IMR-90 (cell line): Measurements from ENCODE around the gene DOK3.

Experiments used
- CEBPB ChIP-seq: IDR thresholded peaks from 2 replicates; pipeline ENCODE4 v1.6.1; 2012; ENCODE audit warnings: low read depth, low read length, improper control_type of control experiment
- CHD1 ChIP-seq: IDR thresholded peaks from 2 replicates; pipeline ENCODE4 v1.6.1; 2012; ENCODE audit warnings: low read depth, low read length, improper control_type of control experiment
- FOS ChIP-seq: fragments of 150-350 bp; IDR thresholded peaks from 2 replicates; pipeline ENCODE4 v1.6.1; 2016; ENCODE audit warnings: low read depth, low read length
- MAZ ChIP-seq: IDR thresholded peaks from 2 replicates; pipeline ENCODE4 v1.6.1; 2012; ENCODE audit warnings: low read depth, mild to moderate bottlenecking, low read length, improper control_type of control experiment, moderate library complexity, borderline replicate concordance
- NFE2L2 ChIP-seq: fragments of 150-350 bp; IDR thresholded peaks from 2 replicates; pipeline ENCODE4 v1.6.1; 2016; ENCODE audit warnings: low read depth, mild to moderate bottlenecking, low read length
- POLR2A ChIP-seq: IDR thresholded peaks from 2 replicates; pipeline ENCODE4 v1.6.1; 2012; ENCODE audit warnings: mild to moderate bottlenecking, low read depth, low read length
- RAD21 ChIP-seq: IDR thresholded peaks from 2 replicates; pipeline ENCODE4 v1.6.1; 2012; ENCODE audit warnings: low read length, improper control_type of control experiment
- RFX5 ChIP-seq: IDR thresholded peaks from 2 replicates; pipeline ENCODE4 v1.8.0; 2012; ENCODE audit warnings: low read depth, mild to moderate bottlenecking, low read length, moderate library complexity
- SMC3 ChIP-seq: fragments of 150-350 bp; IDR thresholded peaks from 2 replicates; pipeline ENCODE4 v1.6.1; 2016; ENCODE audit warnings: low read depth, mild to moderate bottlenecking, antibody characterized with exemption, low read length, moderate library complexity
- TF ChIP-seq, protein P1 (sequence below): conservative IDR thresholded peaks from 2 replicates; pipeline ENCODE4 v1.5.1; 2012; ENCODE audit warnings: mild to moderate bottlenecking, low read depth, low read length, improper control_type of control experiment
- TF ChIP-seq, protein P2 (sequence below): fragments of 150-350 bp; IDR thresholded peaks from 2 replicates; pipeline ENCODE4 v1.6.1; 2017; ENCODE audit warnings: mild to moderate bottlenecking, antibody characterized with exemption, low read length, low read depth

DNA sequence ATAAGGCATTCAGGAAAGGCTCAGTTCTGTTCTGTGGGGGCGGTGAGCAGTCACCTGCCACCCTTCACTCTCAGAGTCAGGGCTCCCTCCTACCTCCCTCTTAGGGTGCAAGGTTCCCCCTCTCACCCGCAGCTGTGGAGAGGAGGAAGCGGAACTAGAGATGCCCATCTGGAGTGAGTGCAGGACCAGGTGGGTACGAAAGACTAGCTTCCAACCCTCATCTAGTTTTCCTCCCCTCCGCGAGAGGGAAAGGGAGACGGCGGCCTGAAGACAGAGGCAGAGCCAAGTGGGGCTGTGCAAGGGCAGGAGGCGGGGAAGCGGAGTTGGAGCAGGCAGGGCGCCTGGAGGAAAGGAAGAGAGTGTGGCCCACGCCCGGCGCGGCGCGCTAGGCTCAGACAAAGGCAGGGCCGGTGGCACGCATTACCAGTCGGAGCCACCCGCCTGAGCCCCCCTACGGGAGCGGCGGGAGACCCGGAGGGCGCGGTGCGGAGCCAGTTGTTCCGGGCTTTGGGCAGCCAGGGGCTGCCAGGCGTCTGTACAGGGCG is 55.7 kb downstream of the DOK3 start:
- TF ChIP-seq POLR2A: no peak
- TF ChIP-seq RAD21: no peak
- TF ChIP-seq, protein P1, sequence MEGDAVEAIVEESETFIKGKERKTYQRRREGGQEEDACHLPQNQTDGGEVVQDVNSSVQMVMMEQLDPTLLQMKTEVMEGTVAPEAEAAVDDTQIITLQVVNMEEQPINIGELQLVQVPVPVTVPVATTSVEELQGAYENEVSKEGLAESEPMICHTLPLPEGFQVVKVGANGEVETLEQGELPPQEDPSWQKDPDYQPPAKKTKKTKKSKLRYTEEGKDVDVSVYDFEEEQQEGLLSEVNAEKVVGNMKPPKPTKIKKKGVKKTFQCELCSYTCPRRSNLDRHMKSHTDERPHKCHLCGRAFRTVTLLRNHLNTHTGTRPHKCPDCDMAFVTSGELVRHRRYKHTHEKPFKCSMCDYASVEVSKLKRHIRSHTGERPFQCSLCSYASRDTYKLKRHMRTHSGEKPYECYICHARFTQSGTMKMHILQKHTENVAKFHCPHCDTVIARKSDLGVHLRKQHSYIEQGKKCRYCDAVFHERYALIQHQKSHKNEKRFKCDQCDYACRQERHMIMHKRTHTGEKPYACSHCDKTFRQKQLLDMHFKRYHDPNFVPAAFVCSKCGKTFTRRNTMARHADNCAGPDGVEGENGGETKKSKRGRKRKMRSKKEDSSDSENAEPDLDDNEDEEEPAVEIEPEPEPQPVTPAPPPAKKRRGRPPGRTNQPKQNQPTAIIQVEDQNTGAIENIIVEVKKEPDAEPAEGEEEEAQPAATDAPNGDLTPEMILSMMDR: no peak
- no peak for TF ChIP-seq CEBPB
- TF ChIP-seq, protein P2, sequence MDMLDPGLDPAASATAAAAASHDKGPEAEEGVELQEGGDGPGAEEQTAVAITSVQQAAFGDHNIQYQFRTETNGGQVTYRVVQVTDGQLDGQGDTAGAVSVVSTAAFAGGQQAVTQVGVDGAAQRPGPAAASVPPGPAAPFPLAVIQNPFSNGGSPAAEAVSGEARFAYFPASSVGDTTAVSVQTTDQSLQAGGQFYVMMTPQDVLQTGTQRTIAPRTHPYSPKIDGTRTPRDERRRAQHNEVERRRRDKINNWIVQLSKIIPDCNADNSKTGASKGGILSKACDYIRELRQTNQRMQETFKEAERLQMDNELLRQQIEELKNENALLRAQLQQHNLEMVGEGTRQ: no peak
- TF ChIP-seq NFE2L2: no peak
- TF ChIP-seq FOS: no peak
- TF ChIP-seq SMC3: no peak
- TF ChIP-seq MAZ: no peak
- TF ChIP-seq CHD1: no peak
- no peak for TF ChIP-seq RFX5
